Body of pancreas (tissue), 4 donors: ENCODE data around the gene MKNK2. TPM values are rescaled to one million over a fixed set of nuclear protein-coding genes. Genes with fewer than 3 reads are reported as not detected.
A peak's percentile ranks its signal among the peaks of the same experiment; 100 is the strongest.

ENCODE experiments used
- ATAC-seq: fragments of 150-250 bp; one replicate; pipeline ENCODE4 v1.9.1; 2016
- DNase-seq, 4 donors: peaks; one replicate each; pipeline ENCODE4 v3.0.0-alpha.2; 2019
- H3K27ac ChIP-seq, 4 donors: fragments of 200-600 bp; sonication (generic); 1 replicate in 3 of 4; 2 replicates in 1 of 4; pipeline versions ENCODE4 v1.5.1 to v1.6.1; 2016 to 2019; ENCODE audit warnings: mild to moderate bottlenecking in 1 of 4, mixed read lengths in 1 of 4, moderate library complexity in 1 of 4
- H3K27me3 ChIP-seq, 2 donors: fragments of 200-600 bp; sonication (generic); one replicate each; pipeline ENCODE4 v1.6.0; 2016; ENCODE audit warnings: mild to moderate bottlenecking in 1 of 2
- H3K36me3 ChIP-seq, 2 donors: fragments of 200-600 bp; sonication (generic); replicated peaks in 1 of 2; 2 replicates each; pipeline ENCODE4 v1.5.1; 2016; ENCODE audit warnings: low read depth in 2 of 2; ENCODE audit not compliant: insufficient read depth in 1 of 2
- H3K4me1 ChIP-seq: fragments of 200-600 bp; sonication (generic); one replicate; pipeline ENCODE4 v1.6.0; 2016
- H3K4me3 ChIP-seq, 2 donors: fragments of 200-600 bp; sonication (generic); 1 replicate in 1 of 2; 2 replicates in 1 of 2; pipeline ENCODE4 v1.5.1; 2016 to 2019
- H3K9me3 ChIP-seq, 3 donors: fragments of 200-600 bp; sonication (generic); 1 replicate in 2 of 3; 2 replicates in 1 of 3; pipeline ENCODE4 v1.5.1; 2016
- POLR2A ChIP-seq, 3 donors: fragments of 450-650 bp; IDR thresholded peaks; one replicate each; pipeline ENCODE4 v1.6.1; 2016; ENCODE audit warnings: antibody characterized with exemption in 3 of 3, mild to moderate bottlenecking in 2 of 3
- WGBS, 2 donors: methylation state at CpG; one replicate each; pipeline ENCODE4 v1.1.5; 2017; 5-methylcytosine and 5-hydroxymethylcytosine counted together
- intact Hi-C: fragments of 100-400 bp; cut with DNase I; formaldehyde crosslinking; loops from one replicate; pipeline ENCODE4 v1.15.1; 2023
- total RNA-seq, 2 donors: library from RNA; depleted of rRNA; stranded (reverse); fragments of >200 nt; gene quantifications; one replicate each; pipeline ENCODE4 v1.1.0, GENCODE V29; 2016
- TF ChIP-seq, protein P1 (sequence below), 7 experiments: fragments of 450-650 bp in 4 of 7; fragments of 200-600 bp in 3 of 7; sonication (generic) in 3 of 7; IDR thresholded peaks; one replicate each; pipeline ENCODE4 v1.5.1; 2016 to 2019; ENCODE audit warnings: antibody characterized with exemption in 7 of 7

The MKNK2 gene
- total RNA-seq, 2 donors from 2014 or later, result 180 to 273 TPM

- Histone ChIP-seq H3K27ac (peak overlapping the region; percentile 89 to 100 (median 100)), H3K4me3 (no peak overlapping the region)
- DNase-seq, result peak in 3 of 4 donors; percentile 32 to 43 (median 42)
Observed at GRCh38 chr19:2046046-2046907, 4.8 kb downstream of the MKNK2 start.

DNA sequence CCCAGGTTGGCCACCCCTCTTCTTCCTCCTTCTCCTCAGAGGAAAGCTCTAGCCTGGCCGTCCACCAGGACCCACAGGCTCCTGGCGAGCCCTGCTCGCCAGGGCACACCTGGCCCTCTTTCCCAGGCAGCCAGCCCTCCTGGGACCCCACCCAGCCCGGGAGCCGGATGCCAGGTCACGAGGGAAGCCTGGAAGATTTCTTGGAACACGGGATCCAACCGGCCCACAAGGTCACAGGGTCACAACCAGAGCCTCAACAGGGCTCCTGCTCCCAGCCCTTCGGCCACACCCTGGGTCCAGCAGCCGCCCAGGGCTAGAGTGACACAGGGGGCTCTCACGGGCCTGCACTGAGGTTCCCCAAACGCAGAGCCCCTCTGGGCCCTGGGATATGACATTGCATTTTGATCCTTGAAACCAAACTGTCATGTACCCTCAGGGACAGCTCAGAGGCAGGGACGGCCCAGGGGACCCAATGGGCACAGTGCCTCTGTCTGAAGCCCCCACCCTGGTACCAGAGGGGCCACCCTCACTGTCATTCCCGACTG is 5.5 kb downstream of the MKNK2 start:
- Histone ChIP-seq H3K27me3 (no peaks in the 10 kb centered on the region), H3K4me1 (peaks cover 90% of the 10 kb centered on the region), H3K4me3 (no peak overlapping the region), H3K36me3 (peaks cover 4 to 5% of the 10 kb centered on the region in 2 donors), H3K9me3 (no peaks in the 10 kb centered on the region), H3K27ac (peak overlapping the region; percentile 89 to 100 (median 100))
- intact Hi-C loops, result no loop called here
- ATAC-seq (peak; percentile 22), DNase-seq (peak; percentile 89 to 95 (median 92))
- TF ChIP-seq, protein P1, sequence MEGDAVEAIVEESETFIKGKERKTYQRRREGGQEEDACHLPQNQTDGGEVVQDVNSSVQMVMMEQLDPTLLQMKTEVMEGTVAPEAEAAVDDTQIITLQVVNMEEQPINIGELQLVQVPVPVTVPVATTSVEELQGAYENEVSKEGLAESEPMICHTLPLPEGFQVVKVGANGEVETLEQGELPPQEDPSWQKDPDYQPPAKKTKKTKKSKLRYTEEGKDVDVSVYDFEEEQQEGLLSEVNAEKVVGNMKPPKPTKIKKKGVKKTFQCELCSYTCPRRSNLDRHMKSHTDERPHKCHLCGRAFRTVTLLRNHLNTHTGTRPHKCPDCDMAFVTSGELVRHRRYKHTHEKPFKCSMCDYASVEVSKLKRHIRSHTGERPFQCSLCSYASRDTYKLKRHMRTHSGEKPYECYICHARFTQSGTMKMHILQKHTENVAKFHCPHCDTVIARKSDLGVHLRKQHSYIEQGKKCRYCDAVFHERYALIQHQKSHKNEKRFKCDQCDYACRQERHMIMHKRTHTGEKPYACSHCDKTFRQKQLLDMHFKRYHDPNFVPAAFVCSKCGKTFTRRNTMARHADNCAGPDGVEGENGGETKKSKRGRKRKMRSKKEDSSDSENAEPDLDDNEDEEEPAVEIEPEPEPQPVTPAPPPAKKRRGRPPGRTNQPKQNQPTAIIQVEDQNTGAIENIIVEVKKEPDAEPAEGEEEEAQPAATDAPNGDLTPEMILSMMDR (IDR thresholded peaks at IDR 0.05), result peak in 2 of 7 experiments; percentile 9 to 20
- peak; percentile 14 to 42 (median 16) for TF ChIP-seq POLR2A (IDR thresholded peaks at IDR 0.05)
- WGBS, 2 donors, result 23 to 32% methylated on average over 6 to 13 of the region's 14 CpGs

More at GRCh38 chr19:2046046-2046907, 4.8 kb downstream of the MKNK2 start:
- intact Hi-C loops, result no loop called here
- WGBS, 2 donors, result 79 to 85% methylated on average over 25 to 47 of the region's 50 CpGs
- peaks cover 84% of the 10 kb centered on the region for H3K4me1 ChIP-seq
- no peaks in the 10 kb centered on the region for H3K9me3 ChIP-seq
- peaks cover 0 to 1% of the 10 kb centered on the region in 2 donors for H3K36me3 ChIP-seq
- TF ChIP-seq POLR2A (IDR thresholded peaks at IDR 0.05), result no peak
- TF ChIP-seq, protein P1 (IDR thresholded peaks at IDR 0.05), result no peak
- no peak for ATAC-seq
- H3K27me3 ChIP-seq, result no peaks in the 10 kb centered on the region

DNA sequence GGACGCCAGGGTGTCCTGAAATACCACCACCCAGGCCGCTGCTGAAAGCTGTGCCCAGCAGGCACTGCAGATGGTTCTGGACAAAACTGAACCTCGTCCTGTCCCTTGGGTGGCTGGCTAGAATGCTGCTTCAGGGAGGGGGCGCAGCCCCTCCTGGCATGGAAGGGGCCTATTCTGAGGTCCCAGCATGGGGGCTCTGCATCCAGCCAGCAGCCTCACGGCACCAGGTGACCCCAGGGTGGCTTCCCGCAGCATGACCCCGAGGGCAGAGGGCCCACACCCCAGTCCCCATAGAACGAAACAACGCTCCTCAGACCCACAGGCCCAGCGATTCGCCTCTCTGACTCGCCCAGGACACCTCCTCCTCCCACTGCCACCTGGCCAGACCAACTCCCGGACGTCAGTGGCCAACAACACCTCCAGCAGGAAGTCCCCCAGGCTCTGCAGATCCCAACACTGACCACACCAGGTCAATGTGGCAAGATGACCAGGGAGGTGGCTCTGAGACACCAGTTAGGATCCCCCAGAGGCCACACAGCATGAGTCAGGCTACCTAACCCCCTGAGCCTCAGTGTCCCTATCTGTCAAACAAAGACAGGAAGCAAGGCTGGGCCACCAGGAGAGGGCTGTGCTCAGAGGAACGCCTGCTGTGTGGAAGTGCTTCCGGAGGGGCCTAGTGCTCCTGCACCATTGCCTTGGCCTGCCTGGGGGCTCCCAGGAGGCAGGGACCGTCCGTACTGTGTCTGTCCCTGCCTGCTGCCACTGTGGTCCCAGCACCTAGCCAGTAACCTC is 6.1 kb downstream of the MKNK2 start:
- peak overlapping the region; percentile 89 to 100 (median 100) for H3K27ac ChIP-seq
- intact Hi-C loops, result no loop called here
- 64 to 82% methylated on average over 3 to 18 of the region's 18 CpGs for WGBS, 2 donors
- H3K4me3 ChIP-seq, result no peak overlapping the region
- H3K27me3 ChIP-seq, result no peaks in the 10 kb centered on the region
- peak in 2 of 4 donors; percentile 16 to 39 for DNase-seq
- ATAC-seq, result no peak
- H3K9me3 ChIP-seq, result no peaks in the 10 kb centered on the region
- H3K36me3 ChIP-seq, result peaks cover 8 to 11% of the 10 kb centered on the region in 2 donors
- H3K4me1 ChIP-seq, result peaks cover 96% of the 10 kb centered on the region
- peak in 1 of 3 donors; percentile 41 for TF ChIP-seq POLR2A (IDR thresholded peaks at IDR 0.05)
- TF ChIP-seq, protein P1 (IDR thresholded peaks at IDR 0.05), result no peak

GRCh38 chr19:2043961-2044708 is 6.9 kb downstream of the MKNK2 start:
- H3K27me3 ChIP-seq, result no peaks in the 10 kb centered on the region
- 65 to 82% methylated on average over 4 to 10 of the region's 11 CpGs for WGBS, 2 donors
- DNase-seq (peak in 2 of 4 donors; percentile 38 to 45), ATAC-seq (no peak)
- intact Hi-C loops, result no loop called here
- TF ChIP-seq, protein P1 (IDR thresholded peaks at IDR 0.05), result no peak
- no peak for TF ChIP-seq POLR2A (IDR thresholded peaks at IDR 0.05)
- H3K4me1 ChIP-seq, result peaks cover 93% of the 10 kb centered on the region
- H3K4me3 ChIP-seq, result no peak overlapping the region
- no peaks in the 10 kb centered on the region for H3K9me3 ChIP-seq
- H3K27ac ChIP-seq, result peak overlapping the region; percentile 89 to 100 (median 100)
- H3K36me3 ChIP-seq, result peaks cover 8 to 17% of the 10 kb centered on the region in 2 donors
